Stimulated activated CD8-positive, alpha-beta memory T cell treated with anti-CD3 and anti-CD28 coated beads, Interleukin-15, amount 100 ng/mL, for 24 hours (primary cell): ENCODE data around the gene TACR2.

Source experiments
- DNase-seq: peaks from one replicate; pipeline ENCODE4 v3.0.0-alpha.2; 2020; ENCODE audit warnings: low read depth

TACR2 gene

GRCh38 chr10:69403066-69403465 is 13.7 kb downstream of the TACR2 start:
- no peak for DNase-seq

GRCh38 chr10:69402386-69402785 is 14.3 kb downstream of the TACR2 start:
- no peak for DNase-seq

- DNase-seq: no peak
These were observed 15.3 kb downstream of the TACR2 start for GRCh38 chr10:69401416-69401815.

GRCh38 chr10:69400936-69401335 is 15.8 kb downstream of the TACR2 start:
- no peak for DNase-seq

- no peak for DNase-seq
These were observed 18.3 kb downstream of the TACR2 start for GRCh38 chr10:69398466-69398865.

GRCh38 chr10:69397972-69398371 is 18.7 kb downstream of the TACR2 start:
- no peak for DNase-seq

- DNase-seq: no peak
These were observed 22.7 kb downstream of the TACR2 start for GRCh38 chr10:69394020-69394419.

GRCh38 chr10:69392481-69393000 is 24.2 kb downstream of the TACR2 start:
- DNase-seq: peak; percentile 46

GRCh38 chr10:69391158-69391557 is 25.6 kb downstream of the TACR2 start:
- no peak for DNase-seq

- DNase-seq: no peak
These were observed 26.8 kb downstream of the TACR2 start for GRCh38 chr10:69389827-69390490.

GRCh38 chr10:69388488-69388887 is 28.2 kb downstream of the TACR2 start:
- DNase-seq: no peak

- DNase-seq: no peak
These were observed 29.2 kb downstream of the TACR2 start for GRCh38 chr10:69387500-69387899.

- no peak for DNase-seq
These were observed 31.0 kb downstream of the TACR2 start for GRCh38 chr10:69385454-69386350.

- DNase-seq: no peak
These were observed 32.4 kb downstream of the TACR2 start for GRCh38 chr10:69384320-69384719.

GRCh38 chr10:69383558-69383957 is 33.2 kb downstream of the TACR2 start:
- no peak for DNase-seq

GRCh38 chr10:69382382-69383117 is 34.2 kb downstream of the TACR2 start:
- DNase-seq: no peak

GRCh38 chr10:69379800-69380199 is 36.9 kb downstream of the TACR2 start:
- no peak for DNase-seq

GRCh38 chr10:69377933-69378332 is 38.8 kb downstream of the TACR2 start:
- DNase-seq: no peak

- DNase-seq: no peak
These were observed 39.5 kb downstream of the TACR2 start for GRCh38 chr10:69377191-69377590.

GRCh38 chr10:69376662-69377061 is 40.1 kb downstream of the TACR2 start:
- no peak for DNase-seq

GRCh38 chr10:69375307-69376151 is 41.2 kb downstream of the TACR2 start:
- DNase-seq: no peak

- DNase-seq: no peak
These were observed 41.8 kb downstream of the TACR2 start for GRCh38 chr10:69374931-69375306.
